Effector CD8-positive, alpha-beta T cell (primary cell): Measurements from ENCODE around the gene NSDHL.
"Not testable (repeated sequence)": the region's sequence is repeated elsewhere in the genome, so short reads cannot be mapped to it uniquely, and the experiment has no call there.

Experiments
- DNase-seq: peaks from one replicate; lab custom pipeline; 2025; lab: John Stamatoyannopoulos, UW

The NSDHL gene

GRCh38 chrX:152895121-152895520 lies 64.3 kb downstream of the NSDHL start:
- no peak for DNase-seq

DNA sequence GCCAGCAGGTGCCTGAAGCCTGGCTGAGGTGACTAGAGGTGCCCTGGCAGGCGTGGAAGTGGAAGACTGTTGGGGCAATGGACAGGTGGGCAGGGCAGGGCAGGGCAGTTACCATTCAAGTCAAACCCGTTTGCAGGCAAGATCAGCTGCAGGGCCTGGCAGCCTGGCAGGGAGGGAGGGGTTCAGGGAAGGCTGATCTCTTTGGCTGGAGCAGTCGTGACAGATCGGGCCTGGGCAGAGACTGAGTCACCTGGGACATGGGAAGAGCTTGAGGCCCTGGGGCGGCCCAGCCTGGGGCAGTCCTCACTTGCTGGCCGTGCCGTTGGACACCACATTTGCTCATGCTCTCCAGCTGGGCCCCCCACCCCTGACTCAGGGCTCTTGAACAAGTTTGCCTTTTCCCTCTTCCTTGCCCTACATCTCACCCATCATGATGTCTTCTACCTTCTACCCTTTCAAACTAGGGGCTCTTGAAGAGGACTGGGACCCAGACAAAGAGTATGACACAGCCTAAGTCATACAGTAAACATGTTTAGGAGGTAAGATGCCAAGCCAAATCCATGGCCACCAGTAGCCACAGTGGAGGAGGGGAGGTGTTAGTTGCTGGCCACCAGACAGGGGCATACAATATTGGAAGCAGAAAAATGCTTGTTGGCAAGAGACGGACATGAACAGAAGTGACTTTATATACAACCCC lies 65.0 kb downstream of the NSDHL start:
- no peak for DNase-seq

GRCh38 chrX:152896450-152896849 lies 65.6 kb downstream of the NSDHL start:
- no peak for DNase-seq

DNA sequence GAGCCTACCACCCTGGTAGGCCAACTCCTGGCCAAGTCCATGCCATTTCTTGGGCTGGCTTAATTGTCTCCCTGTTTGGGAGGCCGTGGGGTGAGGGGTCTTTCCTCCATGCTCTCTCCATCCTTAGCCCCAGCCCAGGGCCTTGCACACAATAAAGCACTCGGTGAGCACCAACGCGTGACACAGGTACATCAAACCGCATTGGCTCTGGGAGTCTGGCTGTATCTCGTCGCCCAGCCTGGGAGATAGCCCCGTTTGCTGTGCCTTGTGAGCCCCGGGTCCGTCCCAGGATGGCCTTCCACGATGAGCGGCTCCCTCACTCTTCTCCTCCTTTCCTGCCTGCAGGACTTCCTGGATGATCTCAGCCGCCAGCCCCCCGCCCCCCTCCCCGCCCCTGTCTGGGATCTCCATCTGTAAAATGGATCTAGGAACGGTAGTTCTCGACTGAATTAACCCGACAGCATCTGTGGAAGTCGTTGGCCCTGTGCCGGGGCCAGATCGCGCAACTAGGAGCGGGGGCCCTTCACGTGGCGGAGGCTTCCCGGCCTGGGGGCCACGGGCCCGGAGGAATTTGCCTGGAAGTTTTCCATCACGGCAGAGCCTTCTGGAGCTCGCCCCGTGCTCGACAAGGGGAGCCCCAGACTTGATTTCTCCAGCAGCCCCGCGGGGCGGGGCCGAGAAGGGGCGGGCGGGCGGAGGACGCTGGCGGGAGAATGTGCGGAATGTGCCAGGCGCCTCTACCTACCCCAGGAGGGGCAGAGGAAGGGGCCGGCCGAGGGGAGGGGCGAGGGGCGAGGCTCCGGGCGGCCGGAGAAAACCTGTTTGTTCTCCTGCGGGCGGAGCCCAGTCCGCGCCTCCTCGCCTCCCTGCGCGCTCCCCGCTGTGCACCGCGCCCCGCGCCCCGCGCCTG lies 66.6 kb downstream of the NSDHL start, which contains the start of gene ZNF185:
Gene ZNF185 (plus strand): TSS at position 846 of the 910 bp plus-strand sequence. CDS start 16,423 bp downstream, outside the sequence.
- DNase-seq = no peak

- DNase-seq = no peak
These were observed 67.6 kb downstream of the NSDHL start for GRCh38 chrX:152898442-152898841.

GRCh38 chrX:152899111-152899873 lies 68.4 kb downstream of the NSDHL start:
- no peak for DNase-seq

DNA sequence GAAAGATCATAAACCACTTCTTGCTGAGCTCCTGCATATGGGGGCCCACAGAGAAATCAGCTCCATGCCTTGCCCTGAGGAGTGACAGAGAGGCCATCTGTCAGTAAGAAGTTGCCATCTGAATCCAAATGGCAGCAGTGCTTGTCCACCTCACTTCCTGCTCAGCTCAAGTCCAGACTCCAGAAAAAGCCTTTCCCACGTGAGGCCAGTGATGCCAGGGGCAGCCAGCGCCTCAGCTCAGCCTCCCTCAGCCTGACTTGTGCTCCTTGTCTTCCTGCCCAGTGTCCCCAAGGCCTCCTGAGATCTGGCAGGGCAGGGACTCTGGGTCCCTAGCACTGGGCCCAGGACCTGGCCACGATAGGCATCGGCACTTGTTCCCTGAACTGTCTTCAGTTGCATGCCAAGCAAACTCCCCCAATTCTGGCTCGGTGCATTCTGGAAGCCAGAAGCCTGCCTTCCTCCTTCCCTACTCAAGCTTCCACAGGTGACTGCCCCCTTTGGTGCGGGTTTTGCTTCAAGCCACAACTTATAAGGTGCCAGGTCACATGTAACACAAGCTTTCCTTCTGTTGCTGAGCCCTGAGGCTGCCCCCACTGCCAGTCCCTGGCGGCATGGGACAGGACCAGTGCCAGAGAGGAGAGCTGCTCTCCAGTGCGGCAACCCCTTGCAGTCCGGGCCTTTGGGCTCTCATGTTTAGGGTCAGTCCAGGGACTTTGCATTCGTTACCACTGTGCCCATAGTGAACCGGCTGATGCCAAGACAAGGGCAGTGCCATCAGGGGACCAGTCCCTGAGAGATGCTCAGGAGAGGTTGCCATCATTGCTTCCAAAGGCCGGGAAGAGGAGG lies 69.2 kb downstream of the NSDHL start:
- DNase-seq = no peak

DNA sequence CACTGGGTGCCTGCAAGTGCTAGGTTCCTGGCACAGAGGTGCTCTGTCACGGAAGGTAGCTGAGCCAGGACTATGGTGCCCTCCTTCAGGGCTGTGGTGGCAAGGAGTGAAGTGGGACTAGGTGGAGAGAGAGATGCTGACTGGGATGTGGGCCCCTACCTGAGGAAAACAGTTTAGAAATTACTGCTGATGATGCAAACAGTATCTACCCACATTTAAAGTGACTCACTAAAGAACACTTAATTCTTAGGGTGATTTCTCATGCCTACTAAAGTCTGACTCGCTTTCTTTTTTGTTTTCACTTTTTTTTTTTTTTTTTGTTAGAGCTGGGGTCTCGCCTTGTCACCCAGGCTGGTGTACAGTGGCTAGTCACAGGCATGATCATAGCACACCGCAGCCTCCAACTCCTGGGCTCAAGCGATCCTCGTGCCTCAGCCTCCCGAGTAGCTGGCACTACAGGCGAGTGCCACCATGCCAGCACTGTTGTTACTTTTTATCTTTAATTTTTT lies 70.1 kb downstream of the NSDHL start:
- no peak for DNase-seq

DNA sequence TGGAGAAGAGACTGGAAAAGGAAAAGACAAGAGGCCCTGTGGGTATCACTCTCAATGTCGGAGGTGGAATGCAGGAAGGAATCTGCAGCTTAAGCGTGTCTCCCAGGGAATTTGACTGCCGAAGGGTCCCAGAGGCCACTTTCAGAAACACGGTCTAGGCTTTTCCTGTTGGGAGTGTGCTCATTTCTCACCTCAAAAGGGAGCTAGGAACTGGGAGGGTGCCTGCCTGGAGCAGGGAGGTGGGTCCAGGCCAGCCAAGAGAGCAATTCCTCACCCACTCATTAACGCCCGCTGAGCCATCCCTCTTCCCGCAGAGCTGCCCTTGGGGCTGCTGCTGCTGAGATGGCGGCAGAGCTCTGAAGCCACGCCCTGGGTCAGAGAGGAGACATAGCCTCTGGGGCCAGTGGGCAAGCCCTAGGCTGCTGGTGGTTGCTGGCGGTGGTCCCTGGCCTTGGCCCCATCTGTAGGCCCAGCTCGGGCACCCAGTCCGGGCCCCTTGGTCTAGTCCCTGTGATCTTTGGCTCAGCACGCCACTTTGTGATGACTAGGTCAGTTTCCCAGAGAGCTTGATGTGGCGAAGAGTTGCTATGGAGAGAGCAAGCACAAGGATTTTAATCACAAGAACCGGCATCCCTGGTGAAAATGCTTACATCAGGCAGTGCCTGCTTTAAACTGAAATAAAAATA lies 71.1 kb downstream of the NSDHL start:
- no peak for DNase-seq

DNA sequence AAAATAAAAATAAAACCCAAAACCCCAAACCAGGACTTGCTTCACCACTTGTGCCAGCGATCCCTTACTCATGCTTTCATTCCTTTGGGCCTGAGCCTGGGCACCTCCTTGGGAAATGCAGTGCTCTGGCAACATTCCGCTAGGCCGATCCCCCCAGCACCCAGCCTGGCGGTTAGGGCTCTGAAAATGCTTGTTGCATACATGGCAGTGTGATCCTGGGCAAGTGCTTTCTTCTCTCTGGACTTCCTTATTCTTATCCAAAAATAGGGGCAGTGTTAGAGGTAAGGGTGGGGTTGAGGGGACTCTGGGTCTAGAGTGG lies 71.6 kb downstream of the NSDHL start:
- no peak for DNase-seq

- DNase-seq = no peak
These were observed 72.7 kb downstream of the NSDHL start for GRCh38 chrX:152903589-152903988.

DNA sequence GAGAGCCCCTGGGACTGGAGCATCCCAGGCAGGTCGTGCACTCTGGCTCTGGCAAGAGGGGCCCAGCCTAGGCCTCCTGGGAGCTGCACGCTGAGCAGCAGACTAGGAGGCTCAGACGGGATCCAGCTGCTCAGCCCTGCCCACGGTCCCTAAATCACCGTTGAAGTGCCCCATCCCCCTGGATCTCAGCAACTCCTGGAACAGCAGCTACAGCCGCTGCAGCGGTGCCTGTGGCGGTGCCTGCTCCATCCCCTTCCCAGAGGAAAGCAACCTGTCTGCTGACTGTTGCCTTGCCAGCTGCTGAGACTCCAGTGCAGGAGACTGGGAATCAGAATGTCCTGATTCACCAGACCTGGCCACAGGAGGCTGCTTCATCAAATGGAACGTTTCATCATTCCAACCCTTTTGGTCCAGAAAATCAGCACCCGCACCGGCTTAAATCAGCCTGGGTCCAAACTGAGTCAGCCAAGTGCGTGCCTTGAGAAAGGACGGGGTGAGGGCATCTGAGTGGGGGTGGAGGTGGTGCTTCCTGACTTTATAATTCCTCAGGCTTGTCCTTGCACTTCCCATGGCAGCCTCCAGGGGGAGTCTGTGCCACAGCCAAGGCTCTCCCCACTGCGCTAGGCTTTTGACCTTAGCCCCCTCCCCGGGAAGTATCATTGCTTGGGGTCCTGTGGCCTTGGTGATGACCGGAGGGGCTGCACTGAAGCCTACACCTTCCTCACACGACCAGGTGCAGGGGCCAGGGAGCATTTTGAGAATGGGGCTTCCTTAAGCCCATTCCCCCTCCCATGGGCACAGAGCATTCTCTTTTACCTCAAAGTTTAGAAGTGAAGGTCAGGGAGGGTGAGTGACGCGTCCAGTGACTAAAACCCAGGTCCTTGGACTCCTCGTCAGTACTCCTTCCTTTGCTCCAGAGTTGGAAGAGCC lies 73.6 kb downstream of the NSDHL start:
- DNase-seq = peak; percentile 10

- no peak for DNase-seq
These were observed 74.2 kb downstream of the NSDHL start for GRCh38 chrX:152905081-152905420.

GRCh38 chrX:152907084-152907651 lies 76.3 kb downstream of the NSDHL start:
- no peak for DNase-seq

- no peak for DNase-seq
These were observed 77.6 kb downstream of the NSDHL start for GRCh38 chrX:152908486-152908885.

DNA sequence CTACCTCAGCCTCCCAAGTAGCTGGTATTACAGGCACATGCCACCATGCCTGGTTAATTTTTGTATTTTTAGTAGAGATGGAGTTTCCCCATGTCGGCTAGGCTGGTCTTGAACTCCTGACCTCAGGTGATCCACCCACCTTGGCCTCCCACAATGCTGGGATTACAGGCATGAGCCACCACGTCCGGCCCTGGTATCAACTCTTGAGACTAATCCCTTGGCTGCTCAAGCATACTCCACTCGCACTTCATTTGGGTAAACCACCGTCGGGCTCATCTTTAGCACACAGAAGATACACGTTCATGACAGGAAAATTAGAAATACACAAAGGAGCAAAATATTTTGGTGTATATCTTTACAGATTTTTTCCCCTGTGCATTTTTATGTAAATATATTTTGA lies 79.2 kb downstream of the NSDHL start:
- DNase-seq = not testable (repeated sequence)

DNA sequence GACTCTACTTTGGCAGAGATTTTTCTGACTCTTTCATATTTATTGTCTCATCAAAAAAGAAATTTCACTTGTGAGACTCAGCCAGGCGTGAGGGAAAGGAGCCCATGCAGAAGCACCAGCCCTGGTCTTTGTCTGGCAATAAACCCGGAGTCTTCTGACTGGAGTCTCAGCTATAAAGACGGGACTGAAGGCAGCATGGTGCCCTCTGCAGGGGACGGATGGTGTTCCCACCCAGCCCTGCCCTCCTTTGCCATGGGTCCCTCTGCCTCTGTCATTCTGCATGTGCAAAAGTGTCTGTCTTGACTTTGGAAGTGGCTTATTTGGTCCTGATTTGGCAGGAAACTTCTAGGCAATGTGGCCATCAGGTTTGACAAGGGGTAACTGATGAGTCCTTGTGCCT lies 81.2 kb downstream of the NSDHL start:
- DNase-seq = no peak

DNA sequence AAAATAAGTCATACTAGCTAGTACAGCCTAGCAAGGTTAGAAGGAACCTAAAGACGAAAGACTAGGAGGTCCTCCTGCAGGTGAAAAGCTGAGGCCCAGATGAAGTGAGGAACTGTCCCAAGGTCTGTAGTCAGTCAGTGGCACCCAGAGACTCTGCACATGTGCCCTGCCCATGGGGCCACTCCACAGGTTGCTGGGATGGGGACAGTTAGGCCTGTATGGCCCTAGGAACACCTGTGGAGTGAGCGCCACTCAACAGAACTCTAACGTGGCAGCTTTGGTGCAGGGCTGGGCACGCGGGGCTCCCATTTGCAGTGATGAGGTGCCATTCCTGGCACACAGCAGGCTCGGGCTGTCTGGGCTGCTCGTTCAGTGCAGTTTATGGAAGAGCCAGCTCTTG lies 81.8 kb downstream of the NSDHL start:
- DNase-seq = no peak

DNA sequence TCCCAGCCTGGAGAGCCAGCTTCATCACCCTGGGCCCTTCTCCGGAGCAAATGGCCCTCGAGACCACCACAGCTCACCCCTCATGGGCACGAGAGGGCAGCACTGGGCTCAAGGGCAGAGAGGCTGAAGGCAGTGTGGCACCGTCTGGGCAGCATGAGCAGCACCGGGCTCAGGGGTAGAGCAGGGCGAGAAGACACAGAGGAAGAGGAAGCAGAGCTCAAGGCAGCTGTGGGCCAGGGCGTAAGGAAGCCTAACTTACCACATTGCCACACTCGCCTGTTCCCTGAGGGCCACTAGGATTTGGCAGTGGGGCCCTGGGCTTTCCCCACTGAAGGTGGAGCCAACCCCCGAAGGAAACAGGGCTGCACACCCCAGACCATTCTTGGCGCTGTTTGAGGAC lies 82.5 kb downstream of the NSDHL start:
- no peak for DNase-seq
